Measurements from ENCODE around the gene SRRM4. TPM values are rescaled to one million over a fixed set of nuclear protein-coding genes. Genes with fewer than 3 reads are reported as not detected.

Gene SRRM4
- total RNA-seq, 1 experiment from 2014 or later, result not detected

- no peak for DNase-seq (ENCODE audit: low read depth in 1 of 2, low spot score in 2 of 2)
- Histone ChIP-seq H3K36me3 (no peaks in the 10 kb centered on the region), H3K27me3 (replicated peaks) (no peaks in the 10 kb centered on the region), H3K4me1 (replicated peaks) (no peaks in the 10 kb centered on the region), H3K4me3 (no peak overlapping the region), H3K9me3 (replicated peaks) (no peaks in the 10 kb centered on the region), H3K27ac (no peak overlapping the region)
Observed at GRCh38 chr12:119068129-119068856, 87.0 kb downstream of the SRRM4 start.

- Histone ChIP-seq H3K4me1 (replicated peaks) (no peaks in the 10 kb centered on the region), H3K9me3 (replicated peaks) (no peaks in the 10 kb centered on the region), H3K36me3 (no peaks in the 10 kb centered on the region), H3K27me3 (replicated peaks) (no peaks in the 10 kb centered on the region), H3K27ac (no peak overlapping the region), H3K4me3 (no peak overlapping the region)
- DNase-seq (ENCODE audit: low read depth in 1 of 2, low spot score in 2 of 2), result no peak
Observed at GRCh38 chr12:119069147-119069642, 87.9 kb downstream of the SRRM4 start.

- Histone ChIP-seq H3K4me3 (no peak overlapping the region), H3K36me3 (no peaks in the 10 kb centered on the region), H3K9me3 (replicated peaks) (no peaks in the 10 kb centered on the region), H3K27ac (no peak overlapping the region), H3K4me1 (replicated peaks) (no peaks in the 10 kb centered on the region), H3K27me3 (replicated peaks) (no peaks in the 10 kb centered on the region)
- no peak for DNase-seq (ENCODE audit: low read depth in 1 of 2, low spot score in 2 of 2)
Observed at GRCh38 chr12:119071176-119071575, 89.8 kb downstream of the SRRM4 start.

- Histone ChIP-seq H3K9me3 (replicated peaks) (no peaks in the 10 kb centered on the region), H3K27ac (no peak overlapping the region), H3K4me3 (no peak overlapping the region), H3K36me3 (no peaks in the 10 kb centered on the region), H3K4me1 (replicated peaks) (no peaks in the 10 kb centered on the region), H3K27me3 (replicated peaks) (no peaks in the 10 kb centered on the region)
- no peak for DNase-seq (ENCODE audit: low read depth in 1 of 2, low spot score in 2 of 2)
Observed at GRCh38 chr12:119071638-119072231, 90.4 kb downstream of the SRRM4 start.

GRCh38 chr12:119072440-119072839 lies 91.1 kb downstream of the SRRM4 start:
- Histone ChIP-seq H3K9me3 (replicated peaks) (no peaks in the 10 kb centered on the region), H3K27me3 (replicated peaks) (no peaks in the 10 kb centered on the region), H3K4me1 (replicated peaks) (no peaks in the 10 kb centered on the region), H3K27ac (no peak overlapping the region), H3K36me3 (no peaks in the 10 kb centered on the region), H3K4me3 (no peak overlapping the region)
- DNase-seq (ENCODE audit: low read depth in 1 of 2, low spot score in 2 of 2), result no peak

- Histone ChIP-seq H3K27me3 (replicated peaks) (no peaks in the 10 kb centered on the region), H3K27ac (no peak overlapping the region), H3K9me3 (replicated peaks) (no peaks in the 10 kb centered on the region), H3K36me3 (no peaks in the 10 kb centered on the region), H3K4me3 (no peak overlapping the region), H3K4me1 (replicated peaks) (no peaks in the 10 kb centered on the region)
- no peak for DNase-seq (ENCODE audit: low read depth in 1 of 2, low spot score in 2 of 2)
Observed at GRCh38 chr12:119075222-119075787, 94.0 kb downstream of the SRRM4 start.

GRCh38 chr12:119075918-119076317 lies 94.6 kb downstream of the SRRM4 start:
- Histone ChIP-seq H3K36me3 (no peaks in the 10 kb centered on the region), H3K4me1 (replicated peaks) (no peaks in the 10 kb centered on the region), H3K9me3 (replicated peaks) (no peaks in the 10 kb centered on the region), H3K4me3 (no peak overlapping the region), H3K27me3 (replicated peaks) (no peaks in the 10 kb centered on the region), H3K27ac (no peak overlapping the region)
- DNase-seq (ENCODE audit: low read depth in 1 of 2, low spot score in 2 of 2), result no peak

GRCh38 chr12:119079530-119079929 lies 98.2 kb downstream of the SRRM4 start:
- Histone ChIP-seq H3K27me3 (replicated peaks) (no peaks in the 10 kb centered on the region), H3K36me3 (no peaks in the 10 kb centered on the region), H3K4me1 (replicated peaks) (no peaks in the 10 kb centered on the region), H3K4me3 (no peak overlapping the region), H3K9me3 (replicated peaks) (no peaks in the 10 kb centered on the region), H3K27ac (no peak overlapping the region)
- no peak for DNase-seq (ENCODE audit: low read depth in 1 of 2, low spot score in 2 of 2)

- H3K27ac ChIP-seq, result no peak overlapping the region
- no peaks in the 10 kb centered on the region for H3K4me1 ChIP-seq (replicated peaks)
- DNase-seq (ENCODE audit: low read depth in 1 of 2, low spot score in 2 of 2), result no peak
- no peak overlapping the region for H3K4me3 ChIP-seq
- no peaks in the 10 kb centered on the region for H3K36me3 ChIP-seq
- no peaks in the 10 kb centered on the region for H3K9me3 ChIP-seq (replicated peaks)
- no peaks in the 10 kb centered on the region for H3K27me3 ChIP-seq (replicated peaks)
Observed at GRCh38 chr12:119082016-119082415, 100.7 kb downstream of the SRRM4 start.

GRCh38 chr12:119082496-119082895 lies 101.2 kb downstream of the SRRM4 start:
- H3K9me3 ChIP-seq (replicated peaks), result no peaks in the 10 kb centered on the region
- H3K27ac ChIP-seq, result no peak overlapping the region
- H3K4me3 ChIP-seq, result no peak overlapping the region
- H3K36me3 ChIP-seq, result no peaks in the 10 kb centered on the region
- H3K4me1 ChIP-seq (replicated peaks), result no peaks in the 10 kb centered on the region
- no peaks in the 10 kb centered on the region for H3K27me3 ChIP-seq (replicated peaks)
- no peak for DNase-seq (ENCODE audit: low read depth in 1 of 2, low spot score in 2 of 2)

GRCh38 chr12:119088685-119089379 lies 107.5 kb downstream of the SRRM4 start:
- Histone ChIP-seq H3K36me3 (no peaks in the 10 kb centered on the region), H3K27ac (no peak overlapping the region), H3K4me3 (no peak overlapping the region), H3K4me1 (replicated peaks) (no peaks in the 10 kb centered on the region), H3K27me3 (replicated peaks) (no peaks in the 10 kb centered on the region), H3K9me3 (replicated peaks) (no peaks in the 10 kb centered on the region)
- no peak for DNase-seq (ENCODE audit: low read depth in 1 of 2, low spot score in 2 of 2)

- Histone ChIP-seq H3K27me3 (replicated peaks) (no peaks in the 10 kb centered on the region), H3K36me3 (no peaks in the 10 kb centered on the region), H3K4me3 (no peak overlapping the region), H3K27ac (no peak overlapping the region), H3K9me3 (replicated peaks) (no peaks in the 10 kb centered on the region), H3K4me1 (replicated peaks) (no peaks in the 10 kb centered on the region)
- DNase-seq (ENCODE audit: low read depth in 1 of 2, low spot score in 2 of 2), result no peak
Observed at GRCh38 chr12:119089380-119090013, 108.2 kb downstream of the SRRM4 start.

GRCh38 chr12:119090276-119090675 lies 108.9 kb downstream of the SRRM4 start:
- H3K27me3 ChIP-seq (replicated peaks), result no peaks in the 10 kb centered on the region
- H3K4me3 ChIP-seq, result no peak overlapping the region
- H3K36me3 ChIP-seq, result no peaks in the 10 kb centered on the region
- H3K4me1 ChIP-seq (replicated peaks), result no peaks in the 10 kb centered on the region
- DNase-seq (ENCODE audit: low read depth in 1 of 2, low spot score in 2 of 2), result no peak
- no peak overlapping the region for H3K27ac ChIP-seq
- H3K9me3 ChIP-seq (replicated peaks), result no peaks in the 10 kb centered on the region
